Natural killer cell (primary cell): ENCODE data around the gene OAS3. TPM values are rescaled to one million over a fixed set of nuclear protein-coding genes. Genes with fewer than 3 reads are reported as not detected.
"Not testable (repeated sequence)": the region's sequence is repeated elsewhere in the genome, so short reads cannot be mapped to it uniquely, and the experiment has no call there.

ENCODE experiments used
- ATAC-seq, 3 donors: fragments of 150-1000 bp in 2 of 3; fragments of 200-7000 bp in 1 of 3; cut with Tn5 transposase; 1 replicate in 1 of 3; 2 replicates in 2 of 3; pipeline ENCODE4 v1.10.0; 2021; ENCODE audit warnings: mild to moderate bottlenecking in 2 of 3, moderate library complexity in 2 of 3
- DNase-seq, 2 donors: peaks; one replicate each; pipeline versions ENCODE4 v3.0.0 to v3.0.0-alpha.2; 2013 to 2021; ENCODE audit warnings: mixed read lengths in 1 of 2
- H3K27ac ChIP-seq: one replicate; pipeline ENCODE4 v1.5.1; 2013; ENCODE audit warnings: mild to moderate bottlenecking, low read length
- H3K27me3 ChIP-seq: one replicate; pipeline ENCODE4 v1.6.1; 2013; ENCODE audit warnings: low read length; ENCODE audit not compliant: control insufficient read depth, insufficient read depth
- H3K36me3 ChIP-seq: one replicate; pipeline ENCODE4 v1.6.1; 2013; ENCODE audit warnings: low read length; ENCODE audit not compliant: control insufficient read depth, insufficient read depth
- H3K4me1 ChIP-seq: one replicate; pipeline ENCODE4 v1.6.1; 2013; ENCODE audit warnings: low read length; ENCODE audit not compliant: control insufficient read depth, insufficient read depth
- H3K4me3 ChIP-seq: one replicate; pipeline ENCODE4 v1.5.1; 2013; ENCODE audit warnings: low read length
- H3K9me3 ChIP-seq: one replicate; pipeline ENCODE4 v1.6.1; 2013; ENCODE audit warnings: low read length; ENCODE audit not compliant: control insufficient read depth, insufficient read depth
- H3K27ac Mint-ChIP-seq, 2 donors: one replicate each; pipeline ENCODE4 v1.8.0; 2022; ENCODE audit warnings: mild to moderate bottlenecking in 2 of 2, mixed read lengths in 2 of 2, moderate library complexity in 1 of 2
- H3K27me3 Mint-ChIP-seq, 2 donors: one replicate each; pipeline ENCODE4 v1.8.0; 2022; ENCODE audit warnings: low read depth in 2 of 2, mixed read lengths in 2 of 2
- H3K36me3 Mint-ChIP-seq: one replicate; pipeline ENCODE4 v1.8.0; 2022; ENCODE audit warnings: mixed read lengths
- H3K4me1 Mint-ChIP-seq, 2 donors: one replicate each; pipeline ENCODE4 v1.8.0; 2022; ENCODE audit warnings: mixed read lengths in 2 of 2
- H3K4me3 Mint-ChIP-seq: one replicate; pipeline ENCODE4 v1.8.0; 2022; ENCODE audit warnings: mild to moderate bottlenecking, moderate library complexity, mixed read lengths
- H3K9me3 Mint-ChIP-seq, 2 donors: one replicate each; pipeline ENCODE4 v1.8.0; 2022; ENCODE audit warnings: mixed read lengths in 2 of 2
- CTCF ChIP-seq: fragments of 200-600 bp; IDR thresholded peaks from one replicate; pipeline ENCODE4 v1.8.0; 2022; ENCODE audit warnings: antibody characterized with exemption
- WGBS: methylation state at CpG from one replicate; pipeline ENCODE4 v1.1.7; 2013; ENCODE audit warnings: missing lambda C conversion rate; ENCODE audit not compliant: insufficient coverage; 5-methylcytosine and 5-hydroxymethylcytosine counted together
- intact Hi-C: fragments of 100-400 bp; cut with micrococcal nuclease; formaldehyde crosslinking; loops from one replicate; pipeline ENCODE4 v1.14.2; 2022
- total RNA-seq, 4 donors: library from RNA; stranded (reverse); fragments of 120-200 nt in 1 of 4; gene quantifications; one replicate each; pipeline versions ENCODE4 v1.2.3 to v1.2.4, GENCODE V29; 2013 to 2022

Gene OAS3
- total RNA-seq, 3 donors from 2014 or later (not counting 1 experiment from before 2014, with no cell fraction given) = 8.5 to 24.7 (median 15.4) TPM

- Mint-ChIP-seq H3K4me1 (peaks cover 44 to 48% of the 10 kb centered on the region in 2 donors), H3K36me3 (peaks cover 23% of the 10 kb centered on the region), H3K27ac (peak overlapping the region; percentile 38 to 68), H3K27me3 (no peaks in the 10 kb centered on the region), H3K9me3 (peaks cover 4 to 13% of the 10 kb centered on the region in 2 donors), H3K4me3 (no peak overlapping the region)
- Histone ChIP-seq H3K9me3 (peaks cover 4% of the 10 kb centered on the region), H3K36me3 (peaks cover 10% of the 10 kb centered on the region), H3K4me1 (peaks cover 30% of the 10 kb centered on the region), H3K4me3 (no peak overlapping the region), H3K27me3 (no peaks in the 10 kb centered on the region), H3K27ac (no peak overlapping the region)
- DNase-seq (no peak), ATAC-seq (no peak)
- intact Hi-C loops = no loop called here
- 99% methylated on average over 4 of the region's 4 CpGs for WGBS
- no peak for TF ChIP-seq CTCF
Observed at GRCh38 chr12:112909693-112910092, 28.6 kb upstream of the OAS3 start.

DNA sequence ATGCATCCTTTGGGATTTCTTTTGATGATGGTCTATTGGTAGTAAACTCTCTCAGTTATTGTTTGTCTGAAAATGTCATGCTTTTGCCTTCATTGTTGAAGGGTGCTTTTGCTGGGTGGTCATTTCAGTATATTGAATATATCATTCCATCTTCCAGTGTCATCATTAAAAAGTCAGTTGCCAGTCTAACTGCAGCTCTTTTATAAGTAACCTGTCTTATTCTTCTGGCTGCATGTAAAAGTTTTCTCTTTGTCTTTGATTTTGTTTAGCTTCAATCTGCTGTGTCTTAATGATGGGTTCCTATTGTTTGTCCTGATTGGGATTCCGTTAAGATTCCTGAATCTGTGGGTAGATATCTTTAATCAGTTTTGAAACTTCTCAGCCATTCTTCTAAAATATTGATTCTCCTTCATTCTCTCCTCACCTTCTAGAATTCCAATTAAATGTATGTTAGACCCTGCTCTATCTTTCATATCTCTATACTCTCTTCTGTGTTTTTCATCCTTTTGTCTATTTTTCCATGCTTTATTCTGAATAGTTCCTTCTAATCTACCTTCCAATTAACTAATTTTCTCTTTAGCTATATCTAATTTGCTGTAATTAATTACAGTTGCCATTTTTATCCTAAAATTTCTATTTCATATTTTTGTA, 25.1 kb upstream of the OAS3 start:
- ATAC-seq (no peak), DNase-seq (no peak)
- Mint-ChIP-seq H3K27ac (no peak overlapping the region), H3K27me3 (no peaks in the 10 kb centered on the region), H3K36me3 (peaks cover 37% of the 10 kb centered on the region), H3K9me3 (peaks cover 4 to 13% of the 10 kb centered on the region in 2 donors), H3K4me1 (peaks cover 24 to 34% of the 10 kb centered on the region in 2 donors), H3K4me3 (no peak overlapping the region)
- no CpG with 5 or more reads among the region's 1 CpG for WGBS
- no peaks in the 10 kb centered on the region for H3K27me3 ChIP-seq
- peaks cover 4% of the 10 kb centered on the region for H3K9me3 ChIP-seq
- no peak overlapping the region for H3K4me3 ChIP-seq
- H3K27ac ChIP-seq = no peak overlapping the region
- peaks cover 12% of the 10 kb centered on the region for H3K4me1 ChIP-seq
- peaks cover 27% of the 10 kb centered on the region for H3K36me3 ChIP-seq
- TF ChIP-seq CTCF = no peak
- intact Hi-C loops = no loop called here

DNA sequence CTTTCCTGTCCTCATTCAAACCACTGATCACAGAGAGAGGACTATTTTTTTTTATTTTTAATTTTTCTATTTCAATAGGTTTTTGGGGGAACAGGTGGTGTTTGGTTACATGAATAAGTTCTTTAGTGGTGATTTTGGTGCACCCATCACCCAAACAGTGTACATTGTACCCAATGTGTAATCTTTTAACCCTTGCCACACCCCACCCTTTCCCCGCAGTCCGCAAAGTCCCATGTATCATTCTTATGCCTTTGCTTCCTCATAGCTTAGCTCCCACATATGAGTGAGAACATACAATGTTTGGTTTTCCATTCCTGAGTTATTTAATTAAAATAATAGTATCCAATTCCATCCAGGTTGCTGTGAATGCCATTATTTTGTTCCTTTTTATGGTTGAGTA, 24.4 kb upstream of the OAS3 start:
- H3K4me1 ChIP-seq, H3K9me3 ChIP-seq, H3K27ac ChIP-seq, DNase-seq, H3K27me3 ChIP-seq, ATAC-seq, intact Hi-C loops, H3K27me3 Mint-ChIP-seq, H3K4me3 Mint-ChIP-seq, H3K27ac Mint-ChIP-seq, H3K4me3 ChIP-seq: not testable (repeated sequence)
- WGBS = 100% methylated on average over 2 of the region's 2 CpGs
- Mint-ChIP-seq H3K4me1 (peaks cover 17 to 26% of the 10 kb centered on the region in 2 donors), H3K36me3 (peaks cover 41% of the 10 kb centered on the region), H3K9me3 (peaks cover 4 to 13% of the 10 kb centered on the region in 2 donors)
- peaks cover 34% of the 10 kb centered on the region for H3K36me3 ChIP-seq

DNA sequence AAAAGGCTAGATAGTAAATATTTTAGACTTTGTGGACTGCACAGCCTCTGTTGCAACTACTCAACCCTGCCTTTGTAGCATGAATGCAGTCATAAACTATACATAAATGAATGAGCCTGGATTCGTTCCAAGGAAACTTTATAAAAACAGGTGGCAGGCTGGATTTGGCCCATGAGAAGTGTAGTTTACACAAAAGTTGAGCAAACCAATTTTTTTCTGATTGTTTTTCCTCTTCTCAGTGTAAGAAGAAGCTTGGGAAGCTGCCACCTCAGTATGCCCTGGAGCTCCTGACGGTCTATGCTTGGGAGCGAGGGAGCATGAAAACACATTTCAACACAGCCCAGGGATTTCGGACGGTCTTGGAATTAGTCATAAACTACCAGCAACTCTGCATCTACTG, 22.0 kb upstream of the OAS3 start:
- Mint-ChIP-seq H3K36me3 (peaks cover 41% of the 10 kb centered on the region), H3K4me3 (no peak overlapping the region)
- no peak for ATAC-seq

More for the DNA sequence above, 22.0 kb upstream of the OAS3 start:
- Histone ChIP-seq H3K4me1 (no peaks in the 10 kb centered on the region), H3K27me3 (no peaks in the 10 kb centered on the region), H3K9me3 (peaks cover 4% of the 10 kb centered on the region), H3K4me3 (no peak overlapping the region), H3K27ac (no peak overlapping the region), H3K36me3 (peaks cover 43% of the 10 kb centered on the region)
- Mint-ChIP-seq H3K27me3 (no peaks in the 10 kb centered on the region), H3K27ac (no peak overlapping the region), H3K4me1 (peaks cover 4 to 16% of the 10 kb centered on the region in 2 donors), H3K9me3 (peaks cover 4 to 13% of the 10 kb centered on the region in 2 donors)
- no peak for TF ChIP-seq CTCF
- intact Hi-C loops = no loop called here
- DNase-seq = no peak
- 96% methylated on average over 5 of the region's 5 CpGs for WGBS
